ENCODE measurements around the gene SMYD3.

Gene SMYD3

GRCh38 chr1:246200738-246201137, 306.3 kb downstream of the SMYD3 start:
- no peak for DNase-seq

- DNase-seq: no peak
Observed at GRCh38 chr1:246200225-246200624, 306.9 kb downstream of the SMYD3 start.

- no peak for DNase-seq
Observed at GRCh38 chr1:246199086-246199645, 307.9 kb downstream of the SMYD3 start.

- no peak for DNase-seq
Observed at GRCh38 chr1:246198115-246198816, 308.8 kb downstream of the SMYD3 start.

- DNase-seq: no peak
Observed at GRCh38 chr1:246197076-246197475, 310.0 kb downstream of the SMYD3 start.

GRCh38 chr1:246195296-246195695, 311.8 kb downstream of the SMYD3 start:
- no peak for DNase-seq

GRCh38 chr1:246193537-246193936, 313.5 kb downstream of the SMYD3 start:
- no peak for DNase-seq

GRCh38 chr1:246189126-246189525, 318.0 kb downstream of the SMYD3 start:
- DNase-seq: no peak

- DNase-seq: no peak
Observed at GRCh38 chr1:246187834-246188372, 319.2 kb downstream of the SMYD3 start.

GRCh38 chr1:246184503-246184902, 322.6 kb downstream of the SMYD3 start:
- DNase-seq: no peak

- no peak for DNase-seq
Observed at GRCh38 chr1:246182149-246182851, 324.8 kb downstream of the SMYD3 start.

- no peak for DNase-seq
Observed at GRCh38 chr1:246181241-246181640, 325.8 kb downstream of the SMYD3 start.

- DNase-seq: no peak
Observed at GRCh38 chr1:246179401-246179800, 327.7 kb downstream of the SMYD3 start.

GRCh38 chr1:246178717-246179311, 328.3 kb downstream of the SMYD3 start:
- DNase-seq: no peak

- DNase-seq: no peak
Observed at GRCh38 chr1:246176126-246177024, 330.7 kb downstream of the SMYD3 start.

GRCh38 chr1:246170574-246171261, 336.4 kb downstream of the SMYD3 start:
- no peak for DNase-seq

- no peak for DNase-seq
Observed at GRCh38 chr1:246169486-246169885, 337.6 kb downstream of the SMYD3 start.

- no peak for DNase-seq
Observed at GRCh38 chr1:246169019-246169418, 338.1 kb downstream of the SMYD3 start.

GRCh38 chr1:246166841-246167240, 340.2 kb downstream of the SMYD3 start:
- no peak for DNase-seq

- no peak for DNase-seq
Observed at GRCh38 chr1:246165826-246166709, 341.0 kb downstream of the SMYD3 start.

GRCh38 chr1:246164764-246165163, 342.3 kb downstream of the SMYD3 start:
- no peak for DNase-seq
